ENCODE data around the gene SDK1. TPM values are rescaled to one million over a fixed set of nuclear protein-coding genes. Genes with fewer than 3 reads are reported as not detected.

The SDK1 gene
- total RNA-seq, 2 donors from 2014 or later: 3.1 to 3.6 TPM

DNA sequence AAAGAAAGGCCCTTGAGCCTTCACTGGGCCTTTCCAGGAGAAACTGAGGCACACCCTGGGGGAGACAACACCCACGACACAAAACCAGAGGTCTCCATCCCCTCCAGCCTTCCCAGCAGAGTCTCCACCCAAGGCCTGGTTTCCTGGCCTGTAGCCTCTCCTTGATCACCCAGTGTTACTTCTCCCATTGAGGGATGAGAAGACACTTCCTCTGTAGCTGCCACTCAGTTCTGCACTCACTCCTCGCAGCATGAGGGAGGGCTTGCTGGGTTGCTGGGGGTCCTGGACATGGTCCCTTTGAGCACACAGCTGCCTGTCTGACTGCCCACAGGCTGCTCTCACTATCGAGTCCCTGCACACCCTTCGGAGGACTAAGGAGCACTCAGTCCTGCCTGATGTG is 943.0 kb downstream of the SDK1 start:
- no peak for DNase-seq (ENCODE audit: low spot score)
- Histone ChIP-seq H3K4me3 (no peak overlapping the region), H3K9me3 (no peaks in the 10 kb centered on the region), H3K4me1 (no peaks in the 10 kb centered on the region), H3K27ac (no peak overlapping the region), H3K36me3 (no peaks in the 10 kb centered on the region), H3K27me3 (no peaks in the 10 kb centered on the region)
- TF ChIP-seq CTCF (IDR thresholded peaks at IDR 0.05): no peak

DNA sequence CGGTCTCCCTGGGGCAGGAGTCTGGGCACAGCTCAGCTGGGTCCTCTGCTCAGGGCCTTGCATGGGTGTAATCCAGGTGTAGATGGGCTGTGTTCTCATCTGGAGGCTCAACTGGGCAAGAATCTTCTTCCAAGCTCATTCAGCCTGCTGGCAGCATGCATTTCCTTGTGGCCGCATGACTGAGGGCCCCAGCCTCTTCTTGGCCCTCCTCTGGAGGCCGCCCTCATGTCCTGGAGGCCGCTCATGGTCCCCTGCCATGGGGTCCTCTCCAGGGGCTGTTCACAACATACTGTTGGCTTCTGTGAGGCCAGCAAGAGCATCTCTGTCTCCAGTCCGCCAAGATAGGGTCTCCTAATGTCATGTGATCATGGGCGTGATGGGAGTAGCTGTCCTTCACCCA is 943.6 kb downstream of the SDK1 start:
- Histone ChIP-seq H3K9me3 (no peaks in the 10 kb centered on the region), H3K4me1 (no peaks in the 10 kb centered on the region), H3K27ac (no peak overlapping the region), H3K4me3 (no peak overlapping the region), H3K36me3 (no peaks in the 10 kb centered on the region), H3K27me3 (no peaks in the 10 kb centered on the region)
- DNase-seq (ENCODE audit: low spot score): no peak
- TF ChIP-seq CTCF (IDR thresholded peaks at IDR 0.05): no peak

- Histone ChIP-seq H3K9me3 (no peaks in the 10 kb centered on the region), H3K36me3 (no peaks in the 10 kb centered on the region), H3K4me1 (no peaks in the 10 kb centered on the region), H3K27me3 (no peaks in the 10 kb centered on the region), H3K27ac (no peak overlapping the region), H3K4me3 (no peak overlapping the region)
- DNase-seq (ENCODE audit: low spot score): no peak
- no peak for TF ChIP-seq CTCF (IDR thresholded peaks at IDR 0.05)
Observed at GRCh38 chr7:4245135-4245865, 944.2 kb downstream of the SDK1 start.

DNA sequence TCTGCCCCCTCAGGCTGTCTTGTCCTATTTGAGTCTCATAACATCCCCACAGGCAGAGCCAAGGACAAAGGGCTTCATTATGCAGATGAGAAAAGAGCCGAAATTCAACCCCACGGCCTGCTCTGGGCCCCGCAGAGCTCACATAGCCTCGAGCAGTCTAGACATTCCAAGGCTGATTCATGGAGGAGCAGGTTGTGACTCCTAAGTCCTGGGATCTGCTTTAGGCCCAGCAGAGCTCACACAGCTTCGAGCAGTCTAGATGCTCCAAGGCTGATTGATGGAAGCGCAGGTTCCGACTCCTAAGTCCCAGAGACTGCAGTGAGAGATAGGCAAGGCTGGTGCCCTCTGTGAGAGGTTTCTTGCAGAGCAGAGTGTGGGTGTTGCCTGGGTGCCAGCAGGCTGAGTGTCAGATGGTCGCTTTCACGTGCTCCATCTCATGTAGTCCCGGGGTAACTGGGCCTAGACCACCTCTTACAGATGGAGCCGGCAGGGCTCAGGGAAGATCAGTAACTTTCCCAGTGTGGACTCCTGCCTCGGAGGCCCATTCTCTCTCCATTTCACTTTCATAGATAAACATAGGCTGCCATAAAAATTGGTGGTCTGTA is 944.9 kb downstream of the SDK1 start:
- no peak for TF ChIP-seq CTCF (IDR thresholded peaks at IDR 0.05)
- no peak for DNase-seq (ENCODE audit: low spot score)
- Histone ChIP-seq H3K27me3 (no peaks in the 10 kb centered on the region), H3K9me3 (no peaks in the 10 kb centered on the region), H3K4me1 (no peaks in the 10 kb centered on the region), H3K4me3 (no peak overlapping the region), H3K36me3 (no peaks in the 10 kb centered on the region), H3K27ac (no peak overlapping the region)

- peaks cover 0 to 3% of the 10 kb centered on the region in 2 donors for H3K9me3 ChIP-seq
- no peaks in the 10 kb centered on the region for H3K36me3 ChIP-seq
- H3K4me3 ChIP-seq: no peak overlapping the region
- H3K4me1 ChIP-seq: no peaks in the 10 kb centered on the region
- DNase-seq (ENCODE audit: low spot score): no peak
- TF ChIP-seq CTCF (IDR thresholded peaks at IDR 0.05): no peak
- no peak overlapping the region for H3K27ac ChIP-seq
- H3K27me3 ChIP-seq: no peaks in the 10 kb centered on the region
Observed at GRCh38 chr7:4246536-4246935, 945.5 kb downstream of the SDK1 start.

Measured in right atrium auricular region (tissue), 2 donors.